ENCODE measurements around the gene OS9. TPM values are rescaled to one million over a fixed set of nuclear protein-coding genes. Genes with fewer than 3 reads are reported as not detected.
"Not testable (repeated sequence)": the region's sequence is repeated elsewhere in the genome, so short reads cannot be mapped to it uniquely, and the experiment has no call there.

OS9 gene
- total RNA-seq, 2 experiments from 2014 or later, result 108 to 112 TPM

- peaks cover 51% of the 10 kb centered on the region for H3K36me3 ChIP-seq (ENCODE audit: insufficient read depth, low read length)
- peaks cover 7% of the 10 kb centered on the region for H3K4me1 ChIP-seq (ENCODE audit: insufficient read depth, low read length)
- POLR2A ChIA-PET, result interaction anchor here (0.6 to 1.4 kb wide), 5 partner anchors 16 to 31 kb away, joined by 3 to 5 read pairs (median 4); partner anchors contain the start of genes CDK4 and TSPAN31
- H3K9me3 ChIP-seq (ENCODE audit: control insufficient read depth in 1 of 2, insufficient read depth in 1 of 2, low read length in 2 of 2), result no peaks in the 10 kb centered on the region
- no peaks in the 10 kb centered on the region for H3K27me3 ChIP-seq (ENCODE audit: control insufficient read depth in 1 of 2, insufficient read depth in 2 of 2, low read length in 2 of 2)
- TF ChIP-seq CTCF (IDR thresholded peaks at IDR 0.05), result no peak
- intact Hi-C loops (cut with DNase I, micrococcal nuclease), result no loop called here
- no peak overlapping the region for H3K4me3 ChIP-seq (ENCODE audit: low read length)
- ATAC-seq (ENCODE audit: poor library complexity) (no peak), DNase-seq (no peak)
- peaks cover 70% of the 10 kb centered on the region for H3K36me3 Mint-ChIP-seq (ENCODE audit: low read depth)
- no peak overlapping the region for H3K27ac Mint-ChIP-seq
- no peaks in the 10 kb centered on the region for H3K9me3 Mint-ChIP-seq
- CTCF ChIA-PET, result no interaction called here
- H3K27me3 Mint-ChIP-seq, result no peaks in the 10 kb centered on the region
- peaks cover 27% of the 10 kb centered on the region for H3K4me1 Mint-ChIP-seq (ENCODE audit: low read depth)
- no peak overlapping the region for H3K27ac ChIP-seq (ENCODE audit: low read depth in 1 of 2, low read length in 2 of 2)
- H3K4me3 Mint-ChIP-seq, result no peak overlapping the region
These were observed 27.0 kb downstream of the OS9 start for GRCh38 chr12:57720606-57721595.

GRCh38 chr12:57721846-57722608, 28.1 kb downstream of the OS9 start:
- POLR2A ChIA-PET, result interaction anchor here (1.3 kb wide), 1 partner anchor 19 kb away, joined by 4 read pairs; no protein-coding TSS in a partner anchor
- H3K27me3 Mint-ChIP-seq; DNase-seq; ATAC-seq (ENCODE audit: poor library complexity); H3K4me3 ChIP-seq (ENCODE audit: low read length); CTCF ChIA-PET; H3K4me1 ChIP-seq (ENCODE audit: insufficient read depth, low read length); H3K4me3 Mint-ChIP-seq; H3K9me3 ChIP-seq (ENCODE audit: control insufficient read depth in 1 of 2, insufficient read depth in 1 of 2, low read length in 2 of 2); H3K27me3 ChIP-seq (ENCODE audit: control insufficient read depth in 1 of 2, insufficient read depth in 2 of 2, low read length in 2 of 2); H3K9me3 Mint-ChIP-seq; H3K27ac Mint-ChIP-seq; intact Hi-C loops (cut with DNase I, micrococcal nuclease): not testable (repeated sequence)
- peaks cover 27% of the 10 kb centered on the region for H3K4me1 Mint-ChIP-seq (ENCODE audit: low read depth)
- Histone ChIP-seq H3K36me3 (ENCODE audit: insufficient read depth, low read length) (peaks cover 48% of the 10 kb centered on the region), H3K27ac (ENCODE audit: low read depth in 1 of 2, low read length in 2 of 2) (peak overlapping the region in 1 of 2 donors; percentile 21)
- peaks cover 68% of the 10 kb centered on the region for H3K36me3 Mint-ChIP-seq (ENCODE audit: low read depth)

- H3K27ac ChIP-seq (ENCODE audit: low read depth in 1 of 2, low read length in 2 of 2), result peak overlapping the region in 1 of 2 donors; percentile 4
- ATAC-seq (ENCODE audit: poor library complexity) (no peak), DNase-seq (peak in 1 of 14 experiments; percentile 13)
- H3K36me3 ChIP-seq (ENCODE audit: insufficient read depth, low read length), result peaks cover 51% of the 10 kb centered on the region
- Mint-ChIP-seq H3K9me3 (no peaks in the 10 kb centered on the region), H3K27ac (peak overlapping the region; percentile 67), H3K36me3 (ENCODE audit: low read depth) (peaks cover 69% of the 10 kb centered on the region), H3K4me3 (no peak overlapping the region), H3K4me1 (ENCODE audit: low read depth) (peaks cover 27% of the 10 kb centered on the region), H3K27me3 (no peaks in the 10 kb centered on the region)
- no peak for TF ChIP-seq CTCF (IDR thresholded peaks at IDR 0.05)
- intact Hi-C loops (cut with DNase I, micrococcal nuclease), result no loop called here
- H3K4me3 ChIP-seq (ENCODE audit: low read length), result no peak overlapping the region
- peaks cover 0 to 12% of the 10 kb centered on the region in 2 experiments for H3K9me3 ChIP-seq (ENCODE audit: control insufficient read depth in 1 of 2, insufficient read depth in 1 of 2, low read length in 2 of 2)
- H3K4me1 ChIP-seq (ENCODE audit: insufficient read depth, low read length), result peaks cover 10% of the 10 kb centered on the region
- POLR2A ChIA-PET, result interaction anchor here (1.3 kb wide), 1 partner anchor 18 kb away, joined by 4 read pairs; no protein-coding TSS in a partner anchor
- no peaks in the 10 kb centered on the region for H3K27me3 ChIP-seq (ENCODE audit: control insufficient read depth in 1 of 2, insufficient read depth in 2 of 2, low read length in 2 of 2)
- CTCF ChIA-PET, result interaction anchor here (0.7 kb wide), 1 partner anchor 15 kb away, joined by 3 read pairs; no protein-coding TSS in a partner anchor
These were observed 29.0 kb downstream of the OS9 start for GRCh38 chr12:57722716-57723629.
